ENCODE measurements around the gene UBXN2A. TPM values are rescaled to one million over a fixed set of nuclear protein-coding genes. Genes with fewer than 3 reads are reported as not detected.

UBXN2A gene
- total and polyA plus RNA-seq, 10 of the 15 experiments (the other 5 are each of a cell fraction or from before 2014, with no cell fraction given): 3.7 to 23.5 (median 14.6) TPM

DNA sequence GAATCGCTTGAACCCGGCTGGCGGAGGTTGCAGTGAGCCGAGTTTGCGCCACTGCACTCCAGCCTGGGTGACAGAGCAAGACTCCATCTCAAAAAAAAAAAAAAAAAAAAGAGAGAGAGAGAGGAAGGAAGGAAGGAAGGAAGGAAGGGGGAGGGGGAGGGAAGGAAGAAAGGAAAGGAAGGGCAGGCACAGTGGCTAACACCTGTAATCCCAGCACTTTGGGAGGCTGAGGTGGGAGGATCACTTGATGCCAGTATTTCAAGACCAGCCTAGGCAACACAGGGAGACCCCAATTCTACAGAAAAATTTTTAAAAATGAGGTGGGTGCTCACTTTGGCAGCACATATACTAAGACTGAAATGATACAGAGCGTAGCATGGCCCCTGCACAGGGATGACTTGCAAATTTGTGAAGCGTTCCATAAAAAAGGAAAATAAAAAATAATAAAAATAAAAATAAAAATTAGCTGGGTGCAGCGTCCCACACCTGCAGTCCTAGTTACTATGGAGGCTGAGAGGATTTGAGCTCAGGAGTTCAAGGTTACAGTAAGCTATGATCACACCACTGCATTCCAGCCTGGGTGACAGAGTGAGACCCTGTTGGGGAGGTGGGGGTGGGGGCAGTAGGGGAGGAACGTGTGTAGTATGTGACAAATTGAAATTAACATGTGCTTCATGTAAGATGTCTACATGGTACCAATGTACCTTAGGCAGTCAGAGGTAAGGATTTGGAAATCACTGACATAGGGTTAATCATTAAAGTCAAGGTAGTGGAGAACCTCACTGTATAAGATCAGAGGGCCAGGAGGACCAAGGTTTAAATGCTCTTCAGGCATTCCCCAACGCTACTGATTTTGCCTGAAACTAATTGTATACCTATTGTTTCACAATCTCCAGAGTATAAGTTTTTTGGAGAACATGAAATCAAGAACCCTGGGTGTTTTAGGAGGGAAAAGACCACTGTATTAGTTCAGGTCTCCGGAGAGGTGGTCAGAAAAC lies 105.5 kb downstream of the UBXN2A start:
- peak overlapping the region; percentile 72 for H3K4me2 ChIP-seq (ENCODE audit: control insufficient read depth, insufficient read depth)
- peaks cover 11% of the 10 kb centered on the region for H3K4me1 ChIP-seq (ENCODE audit: control insufficient read depth, insufficient read depth, low read length)
- peaks cover 0 to 5% of the 10 kb centered on the region in 2 experiments; a peak in 3 of 4 replicates for H3K27me3 ChIP-seq (replicated peaks in 1 of 2; ENCODE audit: control insufficient read depth in 2 of 2, insufficient read depth in 2 of 2, low read length in 1 of 2)
- ChIA-PET POLR2A (interaction anchor here (1.3 kb wide), 1 partner anchor 119 kb away, joined by 3 read pairs; the partner anchor contains the start of gene ATAD2B), CTCF (interaction anchor here (0.7 to 1.0 kb wide), 2 partner anchors 15 to 39 kb away, joined by 3 read pairs; partner anchors contain the start of gene TP53I3), SMC1A (ENCODE audit: uncharacterized antibody, unreplicated experiment) (no interaction called here), RAD21 (ENCODE audit: unreplicated experiment) (interaction anchor here (1.7 kb wide), 1 partner anchor 38 kb away, joined by 21 read pairs; the partner anchor contains the start of gene TP53I3)
- DNase-seq (ENCODE audit: low read depth, low spot score): no peak
- no peak for FAIRE-seq
- WGBS (ENCODE audit: insufficient coverage, insufficient replicate concordance, low lambda C conversion rate, missing lambda C conversion rate): 74% methylated on average over 11 of the region's 11 CpGs
- H3K36me3 ChIP-seq (ENCODE audit: control insufficient read depth in 2 of 2, insufficient read depth in 2 of 2, low read length in 1 of 2): no peaks in the 10 kb centered on the region
- H4K20me1 ChIP-seq (ENCODE audit: control insufficient read depth, insufficient read depth): no peaks in the 10 kb centered on the region
- peak overlapping the region; percentile 77 for H3K9ac ChIP-seq (ENCODE audit: control insufficient read depth, insufficient read depth, low read length)
- BruUV-seq (replicated peaks): no TSS peak
- H2AFZ ChIP-seq (ENCODE audit: control insufficient read depth, low read depth, low read length): no peak overlapping the region
- H3K4me3 ChIP-seq: peak overlapping the region; percentile 78
- intact Hi-C loops (cut with micrococcal nuclease; ENCODE audit: unreplicated experiment) (loop anchor here (5.0 kb wide), 1 partner anchor 119 kb away; the partner anchor contains the start of gene ATAD2B), in situ Hi-C loops (cut with MboI) (no loop called here)
- no peaks in the 10 kb centered on the region for H3K9me3 ChIP-seq (replicated peaks; ENCODE audit: control insufficient read depth, insufficient read depth, low read length)
- ATAC-seq: no peak
- H3K27ac ChIP-seq (ENCODE audit: control insufficient read depth, insufficient read depth): no peak overlapping the region
- peaks cover 7% of the 10 kb centered on the region for H3K79me2 ChIP-seq (ENCODE audit: control insufficient read depth, insufficient read depth, low read length)
- no peak for TF ChIP-seq STAT3 (IDR thresholded peaks at IDR 0.05; ENCODE audit: low read depth, low read length)
- TF ChIP-seq RBBP5 (conservative IDR thresholded peaks at IDR 0.05): no peak
- no peak for TF ChIP-seq NR2C1 (IDR thresholded peaks at IDR 0.05)
- TF ChIP-seq ESRRA (IDR thresholded peaks at IDR 0.05; ENCODE audit: low read length): no peak
- TF ChIP-seq, protein P1, sequence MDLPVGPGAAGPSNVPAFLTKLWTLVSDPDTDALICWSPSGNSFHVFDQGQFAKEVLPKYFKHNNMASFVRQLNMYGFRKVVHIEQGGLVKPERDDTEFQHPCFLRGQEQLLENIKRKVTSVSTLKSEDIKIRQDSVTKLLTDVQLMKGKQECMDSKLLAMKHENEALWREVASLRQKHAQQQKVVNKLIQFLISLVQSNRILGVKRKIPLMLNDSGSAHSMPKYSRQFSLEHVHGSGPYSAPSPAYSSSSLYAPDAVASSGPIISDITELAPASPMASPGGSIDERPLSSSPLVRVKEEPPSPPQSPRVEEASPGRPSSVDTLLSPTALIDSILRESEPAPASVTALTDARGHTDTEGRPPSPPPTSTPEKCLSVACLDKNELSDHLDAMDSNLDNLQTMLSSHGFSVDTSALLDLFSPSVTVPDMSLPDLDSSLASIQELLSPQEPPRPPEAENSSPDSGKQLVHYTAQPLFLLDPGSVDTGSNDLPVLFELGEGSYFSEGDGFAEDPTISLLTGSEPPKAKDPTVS (IDR thresholded peaks at IDR 0.05; ENCODE audit: low read depth, low read length): no peak
- no peak for TF ChIP-seq CEBPB (IDR thresholded peaks at IDR 0.05; ENCODE audit: borderline replicate concordance in 1 of 2, low read depth in 2 of 2, low read length in 2 of 2)
- no peak for TF ChIP-seq MEF2B (IDR thresholded peaks at IDR 0.05; ENCODE audit: partially characterized antibody, poor library complexity, severe bottlenecking)
- TF ChIP-seq, protein P2, sequence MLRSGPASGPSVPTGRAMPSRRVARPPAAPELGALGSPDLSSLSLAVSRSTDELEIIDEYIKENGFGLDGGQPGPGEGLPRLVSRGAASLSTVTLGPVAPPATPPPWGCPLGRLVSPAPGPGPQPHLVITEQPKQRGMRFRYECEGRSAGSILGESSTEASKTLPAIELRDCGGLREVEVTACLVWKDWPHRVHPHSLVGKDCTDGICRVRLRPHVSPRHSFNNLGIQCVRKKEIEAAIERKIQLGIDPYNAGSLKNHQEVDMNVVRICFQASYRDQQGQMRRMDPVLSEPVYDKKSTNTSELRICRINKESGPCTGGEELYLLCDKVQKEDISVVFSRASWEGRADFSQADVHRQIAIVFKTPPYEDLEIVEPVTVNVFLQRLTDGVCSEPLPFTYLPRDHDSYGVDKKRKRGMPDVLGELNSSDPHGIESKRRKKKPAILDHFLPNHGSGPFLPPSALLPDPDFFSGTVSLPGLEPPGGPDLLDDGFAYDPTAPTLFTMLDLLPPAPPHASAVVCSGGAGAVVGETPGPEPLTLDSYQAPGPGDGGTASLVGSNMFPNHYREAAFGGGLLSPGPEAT (IDR thresholded peaks at IDR 0.05; ENCODE audit: low read depth): no peak
- no peak for TF ChIP-seq NFYA (IDR thresholded peaks at IDR 0.05; ENCODE audit: borderline replicate concordance, low read depth, low read length)
- TF ChIP-seq, protein P3, sequence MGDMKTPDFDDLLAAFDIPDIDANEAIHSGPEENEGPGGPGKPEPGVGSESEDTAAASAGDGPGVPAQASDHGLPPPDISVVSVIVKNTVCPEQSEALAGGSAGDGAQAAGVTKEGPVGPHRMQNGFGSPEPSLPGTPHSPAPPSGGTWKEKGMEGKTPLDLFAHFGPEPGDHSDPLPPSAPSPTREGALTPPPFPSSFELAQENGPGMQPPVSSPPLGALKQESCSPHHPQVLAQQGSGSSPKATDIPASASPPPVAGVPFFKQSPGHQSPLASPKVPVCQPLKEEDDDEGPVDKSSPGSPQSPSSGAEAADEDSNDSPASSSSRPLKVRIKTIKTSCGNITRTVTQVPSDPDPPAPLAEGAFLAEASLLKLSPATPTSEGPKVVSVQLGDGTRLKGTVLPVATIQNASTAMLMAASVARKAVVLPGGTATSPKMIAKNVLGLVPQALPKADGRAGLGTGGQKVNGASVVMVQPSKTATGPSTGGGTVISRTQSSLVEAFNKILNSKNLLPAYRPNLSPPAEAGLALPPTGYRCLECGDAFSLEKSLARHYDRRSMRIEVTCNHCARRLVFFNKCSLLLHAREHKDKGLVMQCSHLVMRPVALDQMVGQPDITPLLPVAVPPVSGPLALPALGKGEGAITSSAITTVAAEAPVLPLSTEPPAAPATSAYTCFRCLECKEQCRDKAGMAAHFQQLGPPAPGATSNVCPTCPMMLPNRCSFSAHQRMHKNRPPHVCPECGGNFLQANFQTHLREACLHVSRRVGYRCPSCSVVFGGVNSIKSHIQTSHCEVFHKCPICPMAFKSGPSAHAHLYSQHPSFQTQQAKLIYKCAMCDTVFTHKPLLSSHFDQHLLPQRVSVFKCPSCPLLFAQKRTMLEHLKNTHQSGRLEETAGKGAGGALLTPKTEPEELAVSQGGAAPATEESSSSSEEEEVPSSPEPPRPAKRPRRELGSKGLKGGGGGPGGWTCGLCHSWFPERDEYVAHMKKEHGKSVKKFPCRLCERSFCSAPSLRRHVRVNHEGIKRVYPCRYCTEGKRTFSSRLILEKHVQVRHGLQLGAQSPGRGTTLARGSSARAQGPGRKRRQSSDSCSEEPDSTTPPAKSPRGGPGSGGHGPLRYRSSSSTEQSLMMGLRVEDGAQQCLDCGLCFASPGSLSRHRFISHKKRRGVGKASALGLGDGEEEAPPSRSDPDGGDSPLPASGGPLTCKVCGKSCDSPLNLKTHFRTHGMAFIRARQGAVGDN (IDR thresholded peaks at IDR 0.05): no peak
- TF ChIP-seq, protein P4, sequence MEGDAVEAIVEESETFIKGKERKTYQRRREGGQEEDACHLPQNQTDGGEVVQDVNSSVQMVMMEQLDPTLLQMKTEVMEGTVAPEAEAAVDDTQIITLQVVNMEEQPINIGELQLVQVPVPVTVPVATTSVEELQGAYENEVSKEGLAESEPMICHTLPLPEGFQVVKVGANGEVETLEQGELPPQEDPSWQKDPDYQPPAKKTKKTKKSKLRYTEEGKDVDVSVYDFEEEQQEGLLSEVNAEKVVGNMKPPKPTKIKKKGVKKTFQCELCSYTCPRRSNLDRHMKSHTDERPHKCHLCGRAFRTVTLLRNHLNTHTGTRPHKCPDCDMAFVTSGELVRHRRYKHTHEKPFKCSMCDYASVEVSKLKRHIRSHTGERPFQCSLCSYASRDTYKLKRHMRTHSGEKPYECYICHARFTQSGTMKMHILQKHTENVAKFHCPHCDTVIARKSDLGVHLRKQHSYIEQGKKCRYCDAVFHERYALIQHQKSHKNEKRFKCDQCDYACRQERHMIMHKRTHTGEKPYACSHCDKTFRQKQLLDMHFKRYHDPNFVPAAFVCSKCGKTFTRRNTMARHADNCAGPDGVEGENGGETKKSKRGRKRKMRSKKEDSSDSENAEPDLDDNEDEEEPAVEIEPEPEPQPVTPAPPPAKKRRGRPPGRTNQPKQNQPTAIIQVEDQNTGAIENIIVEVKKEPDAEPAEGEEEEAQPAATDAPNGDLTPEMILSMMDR (IDR thresholded peaks at IDR 0.05 in 2 of 3, conservative IDR thresholded peaks at IDR 0.05 in 1 of 3; ENCODE audit: control insufficient read depth in 2 of 3, extremely low read depth in 1 of 3, insufficient read depth in 1 of 3, low read depth in 3 of 3, low read length in 3 of 3): no peak
- TF ChIP-seq FOXM1 (IDR thresholded peaks at IDR 0.05; ENCODE audit: low read depth, low read length): no peak
